ENCODE measurements around the gene ANAPC5.
"Not testable (repeated sequence)": the region's sequence is repeated elsewhere in the genome, so short reads cannot be mapped to it uniquely, and the experiment has no call there.

Gene ANAPC5, protein sequence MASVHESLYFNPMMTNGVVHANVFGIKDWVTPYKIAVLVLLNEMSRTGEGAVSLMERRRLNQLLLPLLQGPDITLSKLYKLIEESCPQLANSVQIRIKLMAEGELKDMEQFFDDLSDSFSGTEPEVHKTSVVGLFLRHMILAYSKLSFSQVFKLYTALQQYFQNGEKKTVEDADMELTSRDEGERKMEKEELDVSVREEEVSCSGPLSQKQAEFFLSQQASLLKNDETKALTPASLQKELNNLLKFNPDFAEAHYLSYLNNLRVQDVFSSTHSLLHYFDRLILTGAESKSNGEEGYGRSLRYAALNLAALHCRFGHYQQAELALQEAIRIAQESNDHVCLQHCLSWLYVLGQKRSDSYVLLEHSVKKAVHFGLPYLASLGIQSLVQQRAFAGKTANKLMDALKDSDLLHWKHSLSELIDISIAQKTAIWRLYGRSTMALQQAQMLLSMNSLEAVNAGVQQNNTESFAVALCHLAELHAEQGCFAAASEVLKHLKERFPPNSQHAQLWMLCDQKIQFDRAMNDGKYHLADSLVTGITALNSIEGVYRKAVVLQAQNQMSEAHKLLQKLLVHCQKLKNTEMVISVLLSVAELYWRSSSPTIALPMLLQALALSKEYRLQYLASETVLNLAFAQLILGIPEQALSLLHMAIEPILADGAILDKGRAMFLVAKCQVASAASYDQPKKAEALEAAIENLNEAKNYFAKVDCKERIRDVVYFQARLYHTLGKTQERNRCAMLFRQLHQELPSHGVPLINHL

GRCh38 chr12:121351820-121352681 lies at the start of gene ANAPC5:
ANAPC5 (minus strand) TSS chr12:121352411; CDS start chr12:121352340, 71 bp downstream.
- DNase-seq, result peak; percentile 99

DNA sequence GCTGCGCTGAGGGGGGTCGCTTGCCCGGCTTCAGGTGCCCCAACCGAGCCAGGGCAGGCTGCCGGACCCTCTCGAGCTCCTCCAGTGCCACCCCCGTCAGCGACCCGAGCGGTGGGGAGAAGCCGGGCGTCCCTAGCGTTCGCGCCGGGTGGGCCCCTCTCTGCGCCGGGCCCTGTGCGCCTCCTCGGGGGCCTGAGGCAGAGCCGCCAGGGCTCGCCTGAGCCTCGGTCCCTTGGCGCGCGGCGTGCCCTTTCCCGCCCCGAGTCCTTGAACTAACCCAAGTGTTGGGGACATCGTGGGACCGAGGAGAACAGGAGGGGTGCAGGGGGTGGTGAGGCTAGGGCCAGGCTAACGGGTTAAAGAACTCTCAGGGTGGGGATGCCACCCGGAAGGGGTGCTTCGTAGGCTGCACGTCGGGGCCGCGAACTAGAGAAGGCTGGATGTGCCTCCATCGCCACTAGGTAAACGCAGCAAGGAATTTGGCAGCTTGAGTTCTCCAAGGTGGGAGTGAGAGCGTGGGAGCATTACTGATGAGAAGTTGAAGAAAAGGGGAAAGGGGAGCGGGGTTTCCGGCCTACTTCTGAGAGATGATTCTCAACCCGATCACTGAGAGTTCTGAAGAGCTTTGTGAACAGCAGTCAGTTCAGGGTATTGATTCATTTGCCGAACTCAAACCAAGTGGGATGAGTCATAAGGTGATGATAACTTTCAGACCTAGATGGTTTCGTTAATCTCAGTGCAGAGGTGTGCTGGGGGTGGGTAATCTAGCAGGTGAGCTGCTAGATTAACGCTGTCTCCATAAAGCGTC lies 48.3 kb upstream of the ANAPC5 start:
- DNase-seq, result peak; percentile 75

DNA sequence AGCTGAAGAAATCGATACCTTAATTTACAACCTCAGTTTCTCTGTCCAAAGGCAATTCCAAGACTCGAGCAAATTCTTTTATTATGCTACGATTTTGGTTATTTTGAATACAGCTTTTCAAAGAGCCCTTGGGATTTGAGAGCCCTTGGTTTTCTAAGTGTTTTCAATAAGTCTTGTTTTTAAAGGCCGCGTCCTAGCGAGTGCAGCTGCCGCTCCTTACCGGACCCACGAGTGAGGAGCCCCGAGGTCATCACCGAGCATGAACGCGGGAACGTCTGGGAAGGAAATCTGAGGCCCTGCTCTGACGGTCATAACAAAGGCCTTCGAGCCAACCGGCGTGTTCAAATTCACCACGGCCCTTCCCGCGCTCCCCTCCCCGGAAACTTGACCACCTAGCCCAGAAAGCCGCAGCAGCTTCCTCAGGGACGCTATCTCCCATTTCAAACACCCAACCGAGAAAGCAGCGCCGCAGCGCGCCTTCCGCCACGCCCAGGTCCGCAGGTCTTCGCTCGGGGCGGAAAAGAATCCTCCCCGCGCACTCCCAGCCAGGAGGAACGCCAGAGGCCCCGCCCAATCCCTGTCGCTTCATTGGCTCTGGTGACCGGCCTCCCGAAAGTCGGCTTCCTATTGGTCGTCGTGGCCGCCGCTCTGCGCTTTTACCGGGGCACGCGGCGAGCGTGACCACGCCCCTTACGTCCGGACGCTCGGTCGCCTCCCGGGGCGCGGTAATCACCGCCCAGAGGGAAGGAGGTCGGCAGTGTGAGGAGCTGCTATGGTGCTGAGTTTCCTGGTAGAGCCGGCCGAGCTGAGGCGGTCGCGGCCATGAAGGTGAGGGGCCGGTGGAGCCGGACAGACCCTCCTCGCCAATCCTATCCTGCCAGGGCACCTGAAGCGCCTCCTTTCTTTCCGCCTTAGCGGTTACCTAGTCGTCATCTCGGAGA lies 47.5 kb upstream of the ANAPC5 start, which contains the start of gene RNF34:
Gene RNF34 (plus strand): TSS at position 728 of the 941 bp plus-strand sequence. CDS start 95 bp downstream, at position 823.
- DNase-seq, result peak; percentile 99

- DNase-seq, result no peak
Measured at GRCh38 chr12:121398355-121398754, 46.1 kb upstream of the ANAPC5 start.

- DNase-seq, result no peak
Measured at GRCh38 chr12:121397521-121397920, 45.3 kb upstream of the ANAPC5 start.

DNA sequence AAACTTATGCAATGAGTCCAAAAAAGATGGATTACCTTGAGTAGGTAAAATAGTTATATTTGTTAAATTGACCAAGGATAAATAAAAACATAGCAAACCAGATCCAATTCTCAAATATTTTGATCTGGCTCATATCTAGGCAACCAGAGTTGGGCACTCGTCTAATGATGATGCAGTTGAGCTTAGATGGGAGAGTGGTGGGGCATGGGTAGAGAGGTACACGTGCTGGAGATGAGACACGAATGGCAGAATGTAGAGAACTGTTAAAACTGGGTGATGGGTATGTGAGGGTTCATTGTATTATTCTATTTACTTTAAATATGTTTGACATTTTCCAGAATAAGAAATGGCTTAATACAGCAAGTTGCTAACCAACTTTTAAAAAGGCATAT lies 40.1 kb upstream of the ANAPC5 start:
- no peak for DNase-seq

DNA sequence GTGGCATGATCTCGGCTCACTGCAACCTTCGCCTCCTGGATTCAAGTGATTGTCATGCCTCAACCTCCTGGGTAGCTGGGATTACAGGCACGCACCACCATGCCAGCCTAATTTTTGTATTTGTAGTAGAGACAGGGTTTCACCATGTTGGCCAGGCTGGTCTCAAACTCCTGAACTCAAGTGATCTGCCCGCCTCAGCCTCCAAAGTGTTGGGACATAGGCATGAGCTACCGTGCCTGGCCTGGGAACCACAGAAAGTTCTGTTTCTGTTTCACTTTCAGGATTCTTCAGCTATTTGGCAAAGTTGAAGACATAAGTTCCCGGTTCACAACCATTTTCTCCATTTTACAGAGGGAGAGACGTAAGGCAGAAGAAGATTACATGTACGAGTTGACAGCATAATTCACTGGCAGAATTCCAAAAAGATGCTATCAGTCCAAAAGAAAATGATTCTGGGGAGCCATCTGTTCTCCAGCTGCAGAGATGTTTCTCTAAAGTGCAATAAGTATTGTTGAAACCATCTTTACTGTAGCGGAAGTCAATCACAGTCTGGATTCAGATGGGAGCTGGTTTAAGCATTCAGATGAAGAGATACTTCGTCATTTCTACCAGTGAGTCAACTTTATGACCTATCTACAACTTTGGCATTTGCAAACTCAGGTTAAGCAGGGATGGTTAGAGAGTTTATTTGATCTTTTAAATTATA lies 39.6 kb upstream of the ANAPC5 start:
- DNase-seq, result no peak

DNA sequence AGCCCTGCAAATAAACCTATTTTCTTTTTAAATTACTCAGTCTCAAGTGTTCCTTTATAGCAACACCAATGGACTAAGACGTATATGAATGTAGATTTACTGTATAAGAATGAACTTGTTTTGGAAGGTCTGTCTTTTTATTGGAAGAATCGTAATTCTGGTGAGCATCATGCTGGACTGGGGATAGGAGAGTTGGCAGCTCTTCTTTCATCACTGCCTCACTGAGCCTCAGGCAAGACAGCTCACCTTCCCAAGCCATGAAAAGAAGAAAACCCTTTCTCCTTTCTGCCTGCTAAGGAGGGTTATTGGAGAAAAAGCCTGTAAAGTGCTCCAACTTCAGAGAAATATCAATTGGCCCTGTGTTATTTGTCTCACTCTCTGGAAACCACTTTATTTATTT lies 38.6 kb upstream of the ANAPC5 start:
- DNase-seq, result no peak

GRCh38 chr12:121388421-121388981 lies 36.3 kb upstream of the ANAPC5 start:
- DNase-seq, result peak; percentile 71

GRCh38 chr12:121384891-121385290 lies 32.7 kb upstream of the ANAPC5 start:
- not testable (repeated sequence) for DNase-seq

GRCh38 chr12:121383601-121384021 lies 31.4 kb upstream of the ANAPC5 start:
- DNase-seq, result no peak

- no peak for DNase-seq
Measured at GRCh38 chr12:121379945-121380344, 27.7 kb upstream of the ANAPC5 start.

- DNase-seq, result no peak
Measured at GRCh38 chr12:121378736-121379135, 26.5 kb upstream of the ANAPC5 start.

- peak; percentile 66 for DNase-seq
Measured at GRCh38 chr12:121376754-121377697, 24.8 kb upstream of the ANAPC5 start.

- not testable (repeated sequence) for DNase-seq
Measured at GRCh38 chr12:121374945-121375584, 22.9 kb upstream of the ANAPC5 start.

DNA sequence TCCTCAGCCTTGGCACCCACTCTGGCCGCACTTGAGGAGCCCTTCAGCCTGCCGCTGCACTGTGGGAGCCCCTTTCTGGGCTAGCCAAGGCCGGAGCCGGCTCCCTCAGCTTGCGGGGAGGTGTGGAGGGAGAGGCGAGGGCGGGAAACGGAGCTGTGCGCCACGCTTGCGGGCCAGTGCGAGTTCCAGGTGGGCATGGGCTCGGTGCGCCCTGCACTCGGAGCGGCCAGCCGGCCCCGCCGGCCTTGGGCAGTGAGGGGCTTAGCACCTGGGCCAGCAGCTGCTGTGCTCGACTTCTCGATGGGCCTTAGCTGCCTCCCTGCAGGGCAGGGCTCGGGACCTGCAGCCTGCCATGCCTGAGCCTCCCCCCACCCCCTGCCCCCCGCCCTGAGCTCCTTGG lies 22.1 kb upstream of the ANAPC5 start:
- DNase-seq, result not testable (repeated sequence)

DNA sequence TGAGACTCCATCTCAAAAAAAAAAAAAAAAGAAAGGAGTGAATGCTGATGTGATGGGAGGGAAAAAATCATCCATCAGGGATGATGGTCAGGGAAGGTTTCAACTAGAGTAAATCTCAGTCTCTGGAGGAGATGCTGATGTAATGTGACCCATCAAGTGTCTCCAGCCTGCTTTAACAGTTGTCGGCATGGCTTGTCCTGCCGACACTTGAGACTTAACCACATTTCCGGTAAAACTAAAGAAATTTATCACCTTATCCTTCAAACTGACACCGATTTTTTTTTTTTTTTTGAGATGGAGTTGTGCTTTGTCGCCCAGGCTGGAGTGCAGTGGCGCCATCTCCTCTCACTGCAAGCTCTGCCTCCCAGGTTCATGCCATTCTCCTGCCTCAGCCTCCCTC lies 21.5 kb upstream of the ANAPC5 start:
- DNase-seq, result no peak

GRCh38 chr12:121371404-121371803 lies 19.2 kb upstream of the ANAPC5 start:
- DNase-seq, result no peak
